Activated T-cell treated with anti-CD3 and anti-CD28 coated beads, Interleukin-2, amount 50 U/mL, for 24 hours (primary cell): ENCODE data around the gene GFOD1.
"Not testable (repeated sequence)": the region's sequence is repeated elsewhere in the genome, so short reads cannot be mapped to it uniquely, and the experiment has no call there.

Experiments
- DNase-seq: peaks from one replicate; pipeline ENCODE4 v3.0.0-alpha.2; 2020
- H3K27ac Mint-ChIP-seq: 2 replicates; pipeline ENCODE4 v1.8.0; 2020; ENCODE audit warnings: mild to moderate bottlenecking, mixed read lengths
- H3K27me3 Mint-ChIP-seq: 2 replicates; pipeline ENCODE4 v1.8.0; 2020; ENCODE audit warnings: mixed read lengths
- H3K36me3 Mint-ChIP-seq: 2 replicates; pipeline ENCODE4 v1.8.0; 2020; ENCODE audit warnings: low read depth, mixed read lengths
- H3K4me1 Mint-ChIP-seq: 2 replicates; pipeline ENCODE4 v1.8.0; 2020; ENCODE audit warnings: low read depth, mixed read lengths
- H3K4me3 Mint-ChIP-seq: 2 replicates; pipeline ENCODE4 v1.8.0; 2020; ENCODE audit warnings: mild to moderate bottlenecking, moderate library complexity, mixed read lengths
- H3K9me3 Mint-ChIP-seq: 2 replicates; pipeline ENCODE4 v1.8.0; 2020; ENCODE audit warnings: mixed read lengths

Gene GFOD1

GRCh38 chr6:13468839-13469238 lies 18.6 kb downstream of the GFOD1 start:
- peaks cover 80% of the 10 kb centered on the region for H3K4me1 Mint-ChIP-seq
- H3K9me3 Mint-ChIP-seq = peaks cover 3% of the 10 kb centered on the region
- H3K36me3 Mint-ChIP-seq = peaks cover 35% of the 10 kb centered on the region
- no peak overlapping the region for H3K27ac Mint-ChIP-seq
- no peaks in the 10 kb centered on the region for H3K27me3 Mint-ChIP-seq
- DNase-seq = no peak
- no peak overlapping the region for H3K4me3 Mint-ChIP-seq

DNA sequence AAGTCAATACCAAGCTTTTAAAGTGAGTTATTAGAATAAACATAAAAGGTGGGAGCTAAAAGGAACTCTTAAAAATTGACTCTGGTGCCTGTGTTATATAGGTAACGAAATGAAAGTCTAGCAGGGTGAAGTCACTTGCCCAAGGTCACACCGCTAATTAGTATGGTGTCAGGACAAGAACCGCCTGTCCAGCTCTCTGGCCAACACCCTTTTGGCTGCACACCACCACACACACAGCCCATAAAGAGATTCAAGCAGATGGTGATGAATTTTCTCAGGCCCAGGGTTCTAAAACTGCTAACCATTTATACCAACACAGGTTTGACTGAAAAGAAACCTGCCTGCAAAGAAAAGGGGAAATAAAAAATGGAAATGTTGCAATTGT lies 20.2 kb downstream of the GFOD1 start:
- peak overlapping the region; percentile 15 for H3K27ac Mint-ChIP-seq
- peaks cover 86% of the 10 kb centered on the region for H3K4me1 Mint-ChIP-seq
- no peak overlapping the region for H3K4me3 Mint-ChIP-seq
- DNase-seq = no peak
- H3K36me3 Mint-ChIP-seq = peaks cover 41% of the 10 kb centered on the region
- H3K27me3 Mint-ChIP-seq = no peaks in the 10 kb centered on the region
- peaks cover 3% of the 10 kb centered on the region for H3K9me3 Mint-ChIP-seq

DNA sequence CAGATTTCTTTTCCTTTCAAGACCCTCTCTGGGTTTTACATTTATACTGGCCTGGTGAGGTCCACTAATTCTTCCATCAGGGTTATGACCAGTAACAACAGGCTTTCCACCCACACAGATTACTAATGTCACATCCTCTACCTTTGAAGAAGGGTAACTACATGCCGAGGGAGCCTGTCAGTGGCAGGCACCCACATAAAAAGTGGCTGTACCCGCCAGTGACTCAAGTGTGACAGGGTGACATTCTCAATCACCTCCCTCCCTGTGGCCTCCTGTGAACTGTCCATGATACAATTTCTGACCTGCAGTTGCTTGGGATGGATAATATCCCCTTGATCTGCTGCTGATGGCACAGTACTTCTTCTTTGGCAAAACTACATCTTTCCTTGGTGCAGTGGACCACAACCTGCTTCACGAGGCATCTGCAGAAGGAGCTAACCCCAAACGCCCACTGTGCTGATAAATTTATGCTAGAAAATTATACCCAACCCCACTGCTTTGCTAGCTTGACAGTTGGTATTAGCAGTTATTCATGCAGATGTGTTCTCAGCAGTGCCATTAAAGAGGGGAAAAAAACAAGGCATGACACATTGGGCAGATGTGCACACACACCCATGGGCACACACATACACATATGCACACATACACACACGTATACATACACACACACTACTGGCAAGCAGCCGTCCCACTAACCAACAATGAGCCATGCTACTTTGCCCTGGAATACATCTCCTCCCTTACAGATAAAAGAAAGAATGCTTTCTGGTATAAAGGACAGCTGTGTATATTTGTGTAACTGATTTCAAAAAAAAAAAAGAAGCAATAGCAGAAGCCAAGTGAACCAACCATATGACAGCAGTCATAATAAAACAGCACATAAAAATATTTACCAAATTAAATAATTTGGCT lies 20.8 kb downstream of the GFOD1 start:
- peaks cover 3% of the 10 kb centered on the region for H3K9me3 Mint-ChIP-seq
- H3K4me3 Mint-ChIP-seq = peak overlapping the region; percentile 37
- H3K4me1 Mint-ChIP-seq = peaks cover 87% of the 10 kb centered on the region
- DNase-seq = peak; percentile 48
- H3K36me3 Mint-ChIP-seq = peaks cover 43% of the 10 kb centered on the region
- H3K27me3 Mint-ChIP-seq = no peaks in the 10 kb centered on the region
- H3K27ac Mint-ChIP-seq = peak overlapping the region; percentile 93

GRCh38 chr6:13465734-13466133 lies 21.7 kb downstream of the GFOD1 start:
- DNase-seq = no peak

DNA sequence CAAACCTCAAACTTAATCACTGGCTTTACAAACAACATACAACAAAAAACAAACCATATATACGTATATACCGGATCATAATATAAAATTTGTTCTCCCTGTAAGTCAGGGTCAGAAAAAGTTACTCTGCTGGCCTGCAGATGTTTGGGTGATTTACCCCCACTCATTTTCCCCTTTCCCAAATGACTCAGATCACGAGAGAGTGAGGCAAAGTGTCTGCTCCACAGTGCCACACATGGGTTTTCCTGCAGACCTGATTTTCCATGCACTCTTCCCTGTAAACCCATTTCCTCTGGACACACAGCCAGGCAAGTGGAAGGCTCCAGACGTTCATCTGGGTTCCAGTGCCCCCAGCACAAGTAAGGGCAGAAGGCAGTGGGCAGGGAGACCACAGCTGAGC lies 23.5 kb downstream of the GFOD1 start:
- Mint-ChIP-seq H3K9me3 (no peaks in the 10 kb centered on the region), H3K36me3 (peaks cover 44% of the 10 kb centered on the region), H3K27me3 (no peaks in the 10 kb centered on the region), H3K4me3 (no peak overlapping the region), H3K27ac (no peak overlapping the region), H3K4me1 (peaks cover 86% of the 10 kb centered on the region)
- DNase-seq = no peak

More at GRCh38 chr6:13465734-13466133, 21.7 kb downstream of the GFOD1 start:
- Mint-ChIP-seq H3K27me3 (no peaks in the 10 kb centered on the region), H3K9me3 (peaks cover 3% of the 10 kb centered on the region), H3K4me3 (peak overlapping the region; percentile 37), H3K27ac (peak overlapping the region; percentile 93), H3K36me3 (peaks cover 51% of the 10 kb centered on the region), H3K4me1 (peaks cover 88% of the 10 kb centered on the region)

DNA sequence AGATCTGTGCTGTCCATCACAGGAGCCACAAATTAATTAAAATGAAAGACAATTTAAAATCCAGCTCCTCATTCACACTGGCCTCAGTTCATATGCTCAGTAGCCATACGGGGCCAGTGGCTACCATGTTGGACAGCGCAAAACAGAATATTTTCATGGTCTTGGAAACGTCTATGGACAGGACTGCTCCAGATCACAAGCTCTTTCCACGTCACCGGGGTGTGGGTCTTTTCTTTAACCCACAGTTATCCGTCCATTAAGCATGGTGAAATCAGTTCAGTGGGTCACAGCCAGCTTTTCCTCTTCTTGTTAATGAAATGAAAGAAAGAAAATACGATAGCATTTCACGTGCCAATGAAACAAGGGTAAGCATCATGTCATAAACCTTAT lies 24.1 kb downstream of the GFOD1 start:
- H3K9me3 Mint-ChIP-seq = no peaks in the 10 kb centered on the region
- no peaks in the 10 kb centered on the region for H3K27me3 Mint-ChIP-seq
- peaks cover 90% of the 10 kb centered on the region for H3K4me1 Mint-ChIP-seq
- peaks cover 38% of the 10 kb centered on the region for H3K36me3 Mint-ChIP-seq
- H3K27ac Mint-ChIP-seq = no peak overlapping the region
- no peak for DNase-seq
- no peak overlapping the region for H3K4me3 Mint-ChIP-seq

GRCh38 chr6:13462458-13463327 lies 24.7 kb downstream of the GFOD1 start:
- H3K36me3 Mint-ChIP-seq = peaks cover 38% of the 10 kb centered on the region

GRCh38 chr6:13461805-13462204 lies 25.6 kb downstream of the GFOD1 start:
- peak overlapping the region; percentile 57 for H3K27ac Mint-ChIP-seq
- H3K4me3 Mint-ChIP-seq = no peak overlapping the region
- peaks cover 94% of the 10 kb centered on the region for H3K4me1 Mint-ChIP-seq
- H3K36me3 Mint-ChIP-seq = peaks cover 39% of the 10 kb centered on the region
- H3K9me3 Mint-ChIP-seq = no peaks in the 10 kb centered on the region
- no peaks in the 10 kb centered on the region for H3K27me3 Mint-ChIP-seq
- no peak for DNase-seq

More at GRCh38 chr6:13462458-13463327, 24.7 kb downstream of the GFOD1 start:
- Mint-ChIP-seq H3K4me1 (peaks cover 94% of the 10 kb centered on the region), H3K4me3 (peak overlapping the region; percentile 23), H3K27ac (peak overlapping the region; percentile 35), H3K9me3 (no peaks in the 10 kb centered on the region), H3K27me3 (no peaks in the 10 kb centered on the region)
- no peak for DNase-seq

GRCh38 chr6:13461307-13461706 lies 26.1 kb downstream of the GFOD1 start:
- Mint-ChIP-seq H3K4me1 (peaks cover 94% of the 10 kb centered on the region), H3K27ac (peak overlapping the region; percentile 57), H3K36me3 (peaks cover 39% of the 10 kb centered on the region), H3K4me3 (no peak overlapping the region), H3K9me3 (no peaks in the 10 kb centered on the region), H3K27me3 (no peaks in the 10 kb centered on the region)
- DNase-seq = no peak

GRCh38 chr6:13460289-13460688 lies 27.1 kb downstream of the GFOD1 start:
- not testable (repeated sequence) for H3K27ac Mint-ChIP-seq, DNase-seq, H3K27me3 Mint-ChIP-seq, H3K4me3 Mint-ChIP-seq, H3K9me3 Mint-ChIP-seq
- Mint-ChIP-seq H3K36me3 (peaks cover 34% of the 10 kb centered on the region), H3K4me1 (peaks cover 94% of the 10 kb centered on the region)

DNA sequence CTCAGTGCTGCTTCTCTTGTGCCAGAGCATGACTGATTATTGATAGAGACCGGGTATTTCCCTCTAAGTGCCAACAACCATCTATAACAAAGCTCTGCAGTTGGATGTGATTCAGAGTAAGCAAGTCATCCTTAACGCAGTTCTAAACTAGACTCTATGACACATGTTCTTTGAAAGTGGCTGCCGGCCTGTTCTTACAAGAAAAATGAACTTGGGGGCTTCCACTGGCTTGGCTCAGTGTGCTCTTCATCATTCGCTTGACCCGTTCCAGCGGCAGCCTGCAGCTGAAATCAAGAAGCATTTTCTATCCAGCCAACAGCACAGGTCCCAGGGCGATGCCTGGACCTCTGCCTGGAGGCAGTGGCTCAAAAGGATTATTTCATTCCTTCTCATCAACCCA lies 29.8 kb downstream of the GFOD1 start:
- DNase-seq = no peak
- Mint-ChIP-seq H3K9me3 (no peaks in the 10 kb centered on the region), H3K36me3 (peaks cover 41% of the 10 kb centered on the region), H3K4me1 (peaks cover 95% of the 10 kb centered on the region), H3K4me3 (peak overlapping the region; percentile 27), H3K27me3 (no peaks in the 10 kb centered on the region), H3K27ac (peak overlapping the region; percentile 90)

DNA sequence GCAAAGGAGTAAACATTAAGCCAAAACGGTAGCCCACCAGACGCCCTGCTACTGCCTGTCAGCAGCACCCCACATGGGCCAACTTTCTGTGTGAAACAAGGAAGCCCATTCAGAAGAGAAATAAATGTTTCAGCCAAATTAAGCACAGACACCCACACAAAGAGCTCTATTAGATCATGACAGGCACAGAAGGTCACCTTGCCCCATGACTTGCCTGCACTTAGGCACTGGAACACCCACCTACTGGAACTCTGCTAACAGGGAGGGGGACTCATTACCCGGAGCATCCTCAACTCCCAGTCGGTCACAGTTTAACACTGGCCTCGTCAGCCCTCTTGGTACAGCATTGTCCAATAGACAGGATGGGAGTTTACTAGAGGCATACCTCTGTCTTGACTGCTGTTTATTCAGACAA lies 31.8 kb downstream of the GFOD1 start:
- Mint-ChIP-seq H3K4me3 (peak overlapping the region; percentile 67), H3K4me1 (peaks cover 86% of the 10 kb centered on the region), H3K27me3 (no peaks in the 10 kb centered on the region), H3K9me3 (no peaks in the 10 kb centered on the region), H3K27ac (peak overlapping the region; percentile 99), H3K36me3 (peaks cover 42% of the 10 kb centered on the region)
- DNase-seq = no peak

DNA sequence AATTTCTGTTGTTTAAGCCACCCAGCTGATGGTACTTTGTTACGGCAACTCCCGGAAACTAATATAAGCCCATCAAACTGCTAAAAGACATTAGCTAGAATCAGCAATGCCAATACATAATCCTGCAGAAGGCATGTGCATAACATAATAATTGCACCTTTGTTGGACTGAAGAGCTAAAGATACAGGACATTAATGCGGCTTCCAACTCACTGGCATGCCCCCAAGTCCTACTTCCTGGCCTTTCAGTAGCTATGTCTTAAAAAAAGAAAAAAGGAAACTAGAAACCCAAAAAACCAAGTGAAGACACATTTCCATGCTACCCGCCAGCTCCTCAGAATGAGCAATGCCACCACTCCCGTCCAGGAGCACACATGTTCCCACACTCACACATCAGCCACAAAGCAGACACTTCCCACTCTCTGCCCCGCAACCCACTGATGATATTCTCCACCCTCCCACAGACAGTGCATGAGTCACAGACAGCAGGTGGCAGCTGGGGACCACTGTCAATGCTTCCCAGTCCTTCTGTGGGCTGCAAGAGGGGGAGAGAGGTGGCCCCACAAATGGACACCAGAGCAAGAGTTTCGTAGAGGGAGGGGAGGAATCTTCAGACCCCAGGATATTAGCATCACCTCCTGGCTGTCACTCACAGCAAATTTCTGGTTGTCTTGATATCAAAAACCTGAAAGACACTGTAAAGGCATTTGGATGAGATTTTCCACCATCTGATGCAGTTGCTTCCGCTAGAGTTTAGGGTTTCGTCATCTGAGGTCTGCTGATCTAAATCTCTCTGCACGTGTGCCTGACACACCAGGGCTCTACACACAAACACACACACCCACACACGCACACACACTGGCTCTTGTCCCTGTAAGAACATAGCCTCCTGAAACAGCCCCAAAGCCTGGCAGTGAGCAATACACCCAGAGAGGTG lies 32.8 kb downstream of the GFOD1 start:
- Mint-ChIP-seq H3K9me3 (peaks cover 4% of the 10 kb centered on the region), H3K4me3 (peak overlapping the region; percentile 67), H3K36me3 (peaks cover 44% of the 10 kb centered on the region), H3K27me3 (no peaks in the 10 kb centered on the region), H3K27ac (peak overlapping the region; percentile 99), H3K4me1 (peaks cover 78% of the 10 kb centered on the region)
- peak; percentile 86 for DNase-seq

GRCh38 chr6:13453771-13454251 lies 33.6 kb downstream of the GFOD1 start:
- H3K27me3 Mint-ChIP-seq = no peaks in the 10 kb centered on the region
- H3K27ac Mint-ChIP-seq = peak overlapping the region; percentile 99
- DNase-seq = peak; percentile 66
- H3K36me3 Mint-ChIP-seq = peaks cover 41% of the 10 kb centered on the region
- H3K4me3 Mint-ChIP-seq = peak overlapping the region; percentile 67
- H3K4me1 Mint-ChIP-seq = peaks cover 74% of the 10 kb centered on the region
- H3K9me3 Mint-ChIP-seq = peaks cover 4% of the 10 kb centered on the region
